Stomach (tissue), 9 donors: Measurements from ENCODE around the gene ZBTB49. TPM values are rescaled to one million over a fixed set of nuclear protein-coding genes. Genes with fewer than 3 reads are reported as not detected.

ENCODE experiments used
- DNase-seq, 2 donors: peaks; one replicate each; pipeline versions ENCODE4 v3.0.0 to v3.0.0-alpha.2; 2013 to 2019
- H3K27ac ChIP-seq, 5 donors: fragments of 200-600 bp in 4 of 5; sonication (generic) in 4 of 5; one replicate each; pipeline ENCODE4 v1.5.1; 2013 to 2019; ENCODE audit warnings: mild to moderate bottlenecking in 1 of 5, moderate library complexity in 1 of 5
- H3K27me3 ChIP-seq, 3 donors: fragments of 200-600 bp; sonication (generic); one replicate each; pipeline ENCODE4 v1.5.1; 2017 to 2019; ENCODE audit warnings: mixed run types in 1 of 3
- H3K36me3 ChIP-seq, 4 donors: fragments of 200-600 bp; sonication (generic); 1 replicate in 3 of 4; 2 replicates in 1 of 4; pipeline ENCODE4 v1.5.1; 2016 to 2019
- H3K4me1 ChIP-seq, 4 donors: fragments of 200-600 bp; sonication (generic); one replicate each; pipeline ENCODE4 v1.5.1; 2016 to 2019
- H3K4me3 ChIP-seq, 4 donors: fragments of 200-600 bp; sonication (generic) in 3 of 4; one replicate each; pipeline ENCODE4 v1.5.1; 2016 to 2019; ENCODE audit warnings: mild to moderate bottlenecking in 1 of 4
- H3K9me3 ChIP-seq, 4 donors: fragments of 200-600 bp; sonication (generic); one replicate each; pipeline ENCODE4 v1.5.1; 2016 to 2019
- EP300 ChIP-seq: sonication (generic); formaldehyde crosslinking; IDR thresholded peaks from one replicate; pipeline ENCODE4 v1.6.1; 2017; ENCODE audit warnings: antibody characterized with exemption
- POLR2A ChIP-seq, 4 donors: fragments of 450-650 bp; IDR thresholded peaks; one replicate each; pipeline ENCODE4 v1.6.1; 2016; ENCODE audit warnings: antibody characterized with exemption in 4 of 4, control low read depth in 2 of 4, mild to moderate bottlenecking in 1 of 4, moderate library complexity in 1 of 4
- POLR2AphosphoS5 ChIP-seq, 3 donors: sonication (generic); formaldehyde crosslinking; IDR thresholded peaks; one replicate each; pipeline ENCODE4 v1.6.1; 2016; ENCODE audit warnings: antibody characterized with exemption in 3 of 3
- WGBS, 5 donors: extraction: QIAGEN DNeasy Blood & Tissue Kit in 3 of 5; methylation state at CpG; one replicate each; pipeline versions ENCODE4 v1.1.5 to v1.1.7; 2013 to 2018; 5-methylcytosine and 5-hydroxymethylcytosine counted together
- intact Hi-C: fragments of 100-400 bp; cut with DNase I; formaldehyde crosslinking; loops from one replicate; pipeline ENCODE4 v1.15.1; 2023; ENCODE audit warnings: low total_unique reads
- polyA plus RNA-seq, 3 donors: library from polyadenylated mRNA; stranded (reverse); fragments of 200-250 nt; gene quantifications; one replicate each; pipeline ENCODE4 v1.2.3, GENCODE V29; 2013
- total RNA-seq, 5 donors: library from RNA; depleted of rRNA; stranded (reverse); fragments of >200 nt; gene quantifications; one replicate each; pipeline versions ENCODE4 v1.1.0 to v1.2.3, GENCODE V29; 2014 to 2016
- TF ChIP-seq, protein P1 (sequence below), 7 experiments: fragments of 450-650 bp in 4 of 7; fragments of 200-600 bp in 3 of 7; sonication (generic) in 3 of 7; IDR thresholded peaks; one replicate each; pipeline ENCODE4 v1.5.1; 2016 to 2019; ENCODE audit warnings: antibody characterized with exemption in 7 of 7, control low read depth in 2 of 7, mild to moderate bottlenecking in 1 of 7
- donor health status: healthy with polysubstance abuse.
- donor health status: Bipolar disorder and iron deficiency.
- donor health status: healthy.

Gene ZBTB49
- total and polyA plus RNA-seq, 8 donors = 0.29 to 7.6 (median 2.7) TPM; not detected in 1

DNA sequence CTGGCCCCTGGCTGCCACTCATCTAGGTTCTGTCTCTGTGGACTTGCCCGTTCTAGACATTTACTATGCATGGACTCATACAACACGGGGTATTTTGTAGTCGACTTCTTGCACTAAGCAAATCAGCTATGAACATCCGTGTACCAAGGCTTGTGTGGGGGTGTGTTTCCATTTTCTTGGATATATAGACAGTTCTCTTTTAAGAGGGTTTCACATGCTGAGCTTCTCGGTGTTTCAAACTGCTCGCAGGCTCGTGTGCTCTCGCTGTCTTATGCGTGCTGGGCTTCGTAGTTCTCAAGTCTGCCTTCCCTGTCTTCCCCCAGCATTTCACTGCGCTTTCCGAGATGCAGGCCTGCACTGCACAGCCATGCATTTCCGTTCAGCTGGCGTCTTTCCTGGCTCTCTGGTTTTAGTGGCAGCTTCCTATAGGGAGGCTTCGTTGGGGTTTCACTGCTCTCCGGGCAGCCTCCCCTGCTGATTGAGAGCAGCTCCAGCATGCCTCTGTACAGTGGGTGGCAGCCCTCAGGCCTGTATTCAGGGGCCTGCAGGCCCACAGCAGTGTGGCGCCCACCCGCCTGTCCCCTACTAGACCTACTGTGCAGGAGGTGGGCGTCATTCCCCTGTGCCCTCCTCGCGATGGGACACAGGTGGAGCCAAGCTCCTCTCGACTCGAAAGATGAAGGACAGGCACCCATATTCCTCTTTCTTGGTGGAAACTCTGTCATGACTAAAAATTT is 27.6 kb downstream of the ZBTB49 start:
- Histone ChIP-seq H3K4me3 (no peak overlapping the region), H3K36me3 (peaks cover 47 to 100% (median 97%) of the 10 kb centered on the region in 4 donors), H3K27me3 (no peaks in the 10 kb centered on the region), H3K4me1 (no peaks in the 10 kb centered on the region), H3K27ac (no peak overlapping the region), H3K9me3 (no peaks in the 10 kb centered on the region)
- no peak for DNase-seq
- TF ChIP-seq POLR2A (IDR thresholded peaks at IDR 0.05) = no peak
- TF ChIP-seq, protein P1, sequence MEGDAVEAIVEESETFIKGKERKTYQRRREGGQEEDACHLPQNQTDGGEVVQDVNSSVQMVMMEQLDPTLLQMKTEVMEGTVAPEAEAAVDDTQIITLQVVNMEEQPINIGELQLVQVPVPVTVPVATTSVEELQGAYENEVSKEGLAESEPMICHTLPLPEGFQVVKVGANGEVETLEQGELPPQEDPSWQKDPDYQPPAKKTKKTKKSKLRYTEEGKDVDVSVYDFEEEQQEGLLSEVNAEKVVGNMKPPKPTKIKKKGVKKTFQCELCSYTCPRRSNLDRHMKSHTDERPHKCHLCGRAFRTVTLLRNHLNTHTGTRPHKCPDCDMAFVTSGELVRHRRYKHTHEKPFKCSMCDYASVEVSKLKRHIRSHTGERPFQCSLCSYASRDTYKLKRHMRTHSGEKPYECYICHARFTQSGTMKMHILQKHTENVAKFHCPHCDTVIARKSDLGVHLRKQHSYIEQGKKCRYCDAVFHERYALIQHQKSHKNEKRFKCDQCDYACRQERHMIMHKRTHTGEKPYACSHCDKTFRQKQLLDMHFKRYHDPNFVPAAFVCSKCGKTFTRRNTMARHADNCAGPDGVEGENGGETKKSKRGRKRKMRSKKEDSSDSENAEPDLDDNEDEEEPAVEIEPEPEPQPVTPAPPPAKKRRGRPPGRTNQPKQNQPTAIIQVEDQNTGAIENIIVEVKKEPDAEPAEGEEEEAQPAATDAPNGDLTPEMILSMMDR (IDR thresholded peaks at IDR 0.05) = no peak
- TF ChIP-seq EP300 = no peak
- TF ChIP-seq POLR2AphosphoS5 (IDR thresholded peaks at IDR 0.05) = no peak
- WGBS, 5 donors = 90 to 95% (median 92%) methylated on average over 22 to 23 of the region's 23 CpGs
- intact Hi-C loops = no loop called here

DNA sequence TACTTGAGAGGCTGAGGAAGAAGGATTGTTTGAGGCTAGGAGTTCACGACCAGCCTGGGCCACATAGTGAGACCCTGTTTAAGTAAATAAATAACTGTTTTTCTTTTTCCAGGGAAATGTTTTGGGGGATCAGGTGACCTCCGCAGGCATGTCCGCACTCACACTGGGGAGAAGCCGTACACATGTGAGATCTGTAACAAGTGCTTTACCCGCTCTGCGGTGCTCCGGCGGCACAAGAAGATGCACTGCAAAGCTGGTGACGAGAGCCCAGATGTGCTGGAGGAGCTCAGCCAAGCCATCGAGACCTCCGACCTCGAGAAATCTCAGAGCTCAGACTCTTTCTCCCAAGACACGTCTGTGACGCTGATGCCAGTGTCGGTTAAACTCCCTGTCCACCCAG is 30.5 kb downstream of the ZBTB49 start:
- Histone ChIP-seq H3K27ac (no peak overlapping the region), H3K36me3 (peaks cover 32 to 74% (median 70%) of the 10 kb centered on the region in 4 donors), H3K4me1 (no peaks in the 10 kb centered on the region), H3K4me3 (no peak overlapping the region), H3K27me3 (no peaks in the 10 kb centered on the region), H3K9me3 (no peaks in the 10 kb centered on the region)
- TF ChIP-seq POLR2A (IDR thresholded peaks at IDR 0.05) = no peak
- TF ChIP-seq, protein P1 (IDR thresholded peaks at IDR 0.05) = no peak
- TF ChIP-seq EP300 = no peak
- no peak for TF ChIP-seq POLR2AphosphoS5 (IDR thresholded peaks at IDR 0.05)
- no peak for DNase-seq
- intact Hi-C loops = no loop called here
- WGBS, 5 donors = 90 to 96% (median 95%) methylated on average over 15 of the region's 15 CpGs

DNA sequence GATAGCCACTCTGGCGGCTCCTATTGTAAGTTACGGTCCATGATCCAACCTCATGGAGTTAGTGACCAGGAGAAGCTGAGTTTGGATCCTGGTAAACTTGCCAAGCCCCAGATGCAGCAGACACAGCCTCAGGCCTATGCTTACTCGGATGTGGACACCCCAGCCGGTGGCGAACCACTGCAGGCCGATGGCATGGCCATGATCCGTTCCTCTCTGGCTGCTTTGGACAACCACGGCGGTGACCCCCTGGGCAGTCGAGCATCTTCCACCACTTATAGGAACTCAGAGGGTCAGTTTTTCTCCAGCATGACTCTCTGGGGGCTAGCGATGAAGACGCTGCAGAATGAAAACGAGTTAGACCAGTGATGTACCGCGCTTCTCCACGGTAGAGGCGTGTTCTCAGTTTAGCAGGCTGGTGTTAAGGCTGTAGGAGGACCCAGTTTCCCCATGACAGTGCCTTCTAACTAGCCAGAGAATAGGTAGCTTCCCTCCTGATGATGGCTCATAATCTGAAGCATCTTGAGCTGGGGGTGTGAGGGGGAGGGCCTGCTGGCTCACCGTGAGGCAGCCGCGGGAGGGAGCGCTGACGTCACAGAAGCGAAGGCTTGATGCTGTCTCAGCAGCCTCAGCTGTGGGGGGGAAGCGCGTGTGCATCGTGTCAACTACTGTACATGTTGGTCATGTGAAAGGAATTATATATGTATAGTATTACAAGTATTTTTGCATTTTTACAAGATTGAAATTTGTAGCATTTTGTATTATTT is 31.1 kb downstream of the ZBTB49 start:
- Histone ChIP-seq H3K9me3 (no peaks in the 10 kb centered on the region), H3K27ac (no peak overlapping the region), H3K36me3 (peaks cover 26 to 68% (median 64%) of the 10 kb centered on the region in 4 donors), H3K27me3 (no peaks in the 10 kb centered on the region), H3K4me1 (no peaks in the 10 kb centered on the region), H3K4me3 (no peak overlapping the region)
- DNase-seq = no peak
- TF ChIP-seq EP300 (no peak), POLR2AphosphoS5 (IDR thresholded peaks at IDR 0.05) (no peak), POLR2A (IDR thresholded peaks at IDR 0.05) (no peak)
- TF ChIP-seq, protein P1 (IDR thresholded peaks at IDR 0.05) = no peak
- 93 to 97% (median 95%) methylated on average over 26 of the region's 26 CpGs for WGBS, 5 donors
- intact Hi-C loops = no loop called here

DNA sequence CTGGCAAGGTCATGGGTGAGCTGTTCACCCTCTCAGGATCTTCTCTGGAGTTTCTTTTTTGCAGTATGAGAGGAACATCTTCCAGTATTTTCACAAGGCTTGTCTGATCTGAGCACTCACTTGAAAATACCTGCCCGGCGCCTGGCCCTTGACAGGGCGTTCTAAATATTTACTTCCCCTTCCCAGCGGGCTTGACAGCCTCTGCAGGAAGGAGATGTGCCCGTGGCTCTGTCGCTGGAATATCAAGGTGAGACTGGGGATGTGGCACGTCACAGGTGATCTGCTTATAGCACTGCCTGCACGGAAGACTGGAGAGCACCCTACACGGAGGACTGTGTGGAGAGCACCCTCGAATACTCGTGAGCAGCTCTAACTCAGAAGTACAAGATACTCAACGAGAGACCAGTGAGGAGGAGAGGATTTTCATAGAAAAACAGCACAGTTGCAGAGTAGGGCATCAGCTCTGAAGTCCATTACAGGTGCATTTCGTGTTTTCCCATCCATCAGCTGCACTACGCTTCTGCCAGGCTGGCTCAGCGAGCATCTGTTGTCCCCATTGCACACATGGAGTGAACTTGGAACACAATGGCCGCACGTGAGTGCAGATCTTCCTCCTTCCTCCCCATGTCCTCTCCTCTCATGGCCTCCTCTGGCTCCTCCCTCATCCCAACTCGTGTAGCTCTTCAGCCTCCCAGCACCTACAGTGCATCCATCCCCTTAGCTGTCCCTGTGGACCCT is 32.1 kb downstream of the ZBTB49 start:
- Histone ChIP-seq H3K9me3 (no peaks in the 10 kb centered on the region), H3K27me3 (no peaks in the 10 kb centered on the region), H3K36me3 (peaks cover 16 to 58% (median 55%) of the 10 kb centered on the region in 4 donors), H3K27ac (no peak overlapping the region), H3K4me1 (no peaks in the 10 kb centered on the region), H3K4me3 (no peak overlapping the region)
- no peak for TF ChIP-seq POLR2AphosphoS5 (IDR thresholded peaks at IDR 0.05)
- TF ChIP-seq, protein P1 (IDR thresholded peaks at IDR 0.05) = no peak
- no peak for TF ChIP-seq POLR2A (IDR thresholded peaks at IDR 0.05)
- TF ChIP-seq EP300 = no peak
- 84 to 88% (median 86%) methylated on average over 17 to 18 of the region's 18 CpGs for WGBS, 5 donors
- DNase-seq = no peak
- intact Hi-C loops = no loop called here
